GM23248 (cell line): Measurements from ENCODE around the gene ZNF195. TPM values are rescaled to one million over a fixed set of nuclear protein-coding genes. Genes with fewer than 3 reads are reported as not detected.

Experiments used
- DNase-seq: peaks from one replicate; pipeline ENCODE4 v3.0.0-alpha.2; 2015
- H2AFZ ChIP-seq: fragments of 200-600 bp; sonication (generic); 2 replicates; pipeline ENCODE4 v1.6.1; 2016; ENCODE audit warnings: antibody characterized with exemption
- H3F3A ChIP-seq: fragments of 200-600 bp; sonication (generic); 2 replicates; pipeline ENCODE4 v1.6.1; 2016; ENCODE audit warnings: mild to moderate bottlenecking, antibody characterized with exemption, mixed run types; ENCODE audit not compliant: insufficient read depth
- H3K27ac ChIP-seq: fragments of 200-600 bp; sonication (generic); 2 replicates; pipeline ENCODE4 v1.5.1; 2016; ENCODE audit warnings: mild to moderate bottlenecking
- H3K27me3 ChIP-seq: fragments of 200-600 bp; sonication (generic); replicated peaks from 2 replicates; pipeline ENCODE4 v1.6.1; 2016; ENCODE audit warnings: mild to moderate bottlenecking; ENCODE audit not compliant: insufficient read depth
- H3K36me3 ChIP-seq: fragments of 200-600 bp; sonication (generic); 2 replicates; pipeline ENCODE4 v1.6.1; 2016; ENCODE audit warnings: low read depth, mild to moderate bottlenecking
- H3K4me1 ChIP-seq: fragments of 200-600 bp; sonication (generic); 2 replicates; pipeline ENCODE4 v1.6.1; 2016; ENCODE audit warnings: mild to moderate bottlenecking; ENCODE audit not compliant: insufficient read depth
- H3K4me2 ChIP-seq: fragments of 200-600 bp; sonication (generic); one replicate; pipeline ENCODE4 v1.6.1; 2016; ENCODE audit warnings: mild to moderate bottlenecking; ENCODE audit not compliant: unreplicated experiment
- H3K4me3 ChIP-seq: fragments of 200-600 bp; sonication (generic); 2 replicates; pipeline ENCODE4 v1.5.1; 2016; ENCODE audit warnings: mild to moderate bottlenecking
- H3K79me2 ChIP-seq: fragments of 200-600 bp; sonication (generic); 2 replicates; pipeline ENCODE4 v1.6.1; 2016; ENCODE audit warnings: mild to moderate bottlenecking; ENCODE audit not compliant: insufficient read depth
- H3K9ac ChIP-seq: fragments of 200-600 bp; sonication (generic); 2 replicates; pipeline ENCODE4 v1.6.1; 2016; ENCODE audit warnings: mild to moderate bottlenecking
- H3K9me2 ChIP-seq: fragments of 200-600 bp; sonication (generic); 2 replicates; pipeline ENCODE4 v1.6.1; 2016; ENCODE audit warnings: mixed run types, mild to moderate bottlenecking, moderate library complexity; ENCODE audit not compliant: insufficient read depth
- H3K9me3 ChIP-seq: fragments of 200-600 bp; sonication (generic); one replicate; pipeline ENCODE4 v1.6.1; 2017; ENCODE audit warnings: low read depth
- H4K20me1 ChIP-seq: fragments of 200-600 bp; sonication (generic); 2 replicates; pipeline ENCODE4 v1.6.0; 2016; ENCODE audit not compliant: insufficient read depth
- EZH2 ChIP-seq: fragments of 200-600 bp; sonication (generic); IDR thresholded peaks from 2 replicates; pipeline ENCODE4 v1.6.1; 2018; ENCODE audit warnings: antibody characterized with exemption, mild to moderate bottlenecking; ENCODE audit not compliant: insufficient read depth, poor library complexity, severe bottlenecking
- EZH2phosphoT487 ChIP-seq: fragments of 200-600 bp; sonication (generic); IDR thresholded peaks from 2 replicates; pipeline ENCODE4 v1.6.1; 2018; ENCODE audit warnings: antibody characterized with exemption, moderate library complexity, mild to moderate bottlenecking, low read depth; ENCODE audit not compliant: insufficient read depth
- WGBS, 2 experiments: methylation state at CpG; one replicate each; pipeline ENCODE4 v1.1.6; 2015 to 2017; ENCODE audit warnings: low lambda C conversion rate in 2 of 2, low coverage in 1 of 2; ENCODE audit errors: missing lambda C conversion rate in 2 of 2; 5-methylcytosine and 5-hydroxymethylcytosine counted together
- in situ Hi-C: fragments of 300-500 bp; cut with MboI; formaldehyde crosslinking; loops from 2 replicates; pipeline ENCODE4 v1.15.0; 2020
- polyA plus RNA-seq: library from polyadenylated mRNA; unstranded; fragments of >200 nt; fragmentation: Nextera tagmentation; extraction: Ambion mirVana; gene quantifications from 2 replicates; pipeline ENCODE4 v1.2.1, GENCODE V29; 2016
- total RNA-seq: library from RNA; depleted of rRNA; stranded (reverse); fragments of >200 nt; shearing (Covaris generic); gene quantifications from 2 replicates; pipeline ENCODE4 v1.2.3, GENCODE V29; 2014

The ZNF195 gene
- total and polyA plus RNA-seq, 2 experiments from 2014 or later: 11.6 to 24.2 TPM

GRCh38 chr11:3347127-3347526, 31.8 kb downstream of the ZNF195 start:
- no peaks in the 10 kb centered on the region for H3K79me2 ChIP-seq
- in situ Hi-C loops: no loop called here
- WGBS, 2 experiments: 36 to 59% methylated on average over 1 of the region's 1 CpG

GRCh38 chr11:3346587-3346986, 32.4 kb downstream of the ZNF195 start:
- no peak overlapping the region for H2AFZ ChIP-seq
- WGBS, 2 experiments: 84 to 87% methylated on average over 9 of the region's 9 CpGs
- no peak for DNase-seq
- in situ Hi-C loops: no loop called here
- H3K9me3 ChIP-seq: no peaks in the 10 kb centered on the region
- no peaks in the 10 kb centered on the region for H3K79me2 ChIP-seq
- no peak overlapping the region for H3K27ac ChIP-seq
- H3K4me3 ChIP-seq: no peak overlapping the region
- H3K4me2 ChIP-seq: no peak overlapping the region
- no peaks in the 10 kb centered on the region for H4K20me1 ChIP-seq
- no peaks in the 10 kb centered on the region for H3K4me1 ChIP-seq
- no peaks in the 10 kb centered on the region for H3K9me2 ChIP-seq
- no peaks in the 10 kb centered on the region for H3F3A ChIP-seq
- TF ChIP-seq EZH2 (no peak), EZH2phosphoT487 (no peak)
- no peak overlapping the region for H3K9ac ChIP-seq
- H3K36me3 ChIP-seq: no peaks in the 10 kb centered on the region
- peaks cover 7% of the 10 kb centered on the region; the same call in 1 of the 2 replicates for H3K27me3 ChIP-seq

More at GRCh38 chr11:3347127-3347526, 31.8 kb downstream of the ZNF195 start:
- DNase-seq: no peak
- Histone ChIP-seq H3K27me3 (peaks cover 7% of the 10 kb centered on the region; the same call in 1 of the 2 replicates), H4K20me1 (no peaks in the 10 kb centered on the region), H3K9me3 (no peaks in the 10 kb centered on the region), H3K9ac (no peak overlapping the region), H3K9me2 (no peaks in the 10 kb centered on the region), H3K4me1 (no peaks in the 10 kb centered on the region), H2AFZ (no peak overlapping the region), H3K36me3 (no peaks in the 10 kb centered on the region), H3K4me3 (no peak overlapping the region), H3K4me2 (no peak overlapping the region), H3K27ac (no peak overlapping the region), H3F3A (no peaks in the 10 kb centered on the region)
- no peak for TF ChIP-seq EZH2
- no peak for TF ChIP-seq EZH2phosphoT487

DNA sequence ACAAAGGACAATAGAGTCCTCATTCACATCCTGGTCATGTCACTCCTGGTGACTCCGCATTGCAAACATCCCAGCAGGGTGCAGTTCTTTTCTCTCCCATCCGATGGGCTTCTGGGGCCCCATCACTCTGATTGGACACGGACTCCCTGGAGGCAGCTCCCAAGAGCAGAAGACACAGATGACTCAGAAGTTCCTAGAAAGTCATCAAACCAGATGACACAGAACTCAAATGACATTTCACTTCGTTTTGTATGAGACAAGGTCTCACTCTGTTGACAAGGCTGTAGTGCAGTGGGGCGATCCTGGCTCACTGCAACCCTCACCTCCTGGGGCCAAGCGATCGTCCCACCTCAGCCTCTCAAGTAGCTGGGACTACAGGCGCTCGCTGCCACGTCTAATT, 33.2 kb downstream of the ZNF195 start:
- 62 to 65% methylated on average over 10 of the region's 10 CpGs for WGBS, 2 experiments

DNA sequence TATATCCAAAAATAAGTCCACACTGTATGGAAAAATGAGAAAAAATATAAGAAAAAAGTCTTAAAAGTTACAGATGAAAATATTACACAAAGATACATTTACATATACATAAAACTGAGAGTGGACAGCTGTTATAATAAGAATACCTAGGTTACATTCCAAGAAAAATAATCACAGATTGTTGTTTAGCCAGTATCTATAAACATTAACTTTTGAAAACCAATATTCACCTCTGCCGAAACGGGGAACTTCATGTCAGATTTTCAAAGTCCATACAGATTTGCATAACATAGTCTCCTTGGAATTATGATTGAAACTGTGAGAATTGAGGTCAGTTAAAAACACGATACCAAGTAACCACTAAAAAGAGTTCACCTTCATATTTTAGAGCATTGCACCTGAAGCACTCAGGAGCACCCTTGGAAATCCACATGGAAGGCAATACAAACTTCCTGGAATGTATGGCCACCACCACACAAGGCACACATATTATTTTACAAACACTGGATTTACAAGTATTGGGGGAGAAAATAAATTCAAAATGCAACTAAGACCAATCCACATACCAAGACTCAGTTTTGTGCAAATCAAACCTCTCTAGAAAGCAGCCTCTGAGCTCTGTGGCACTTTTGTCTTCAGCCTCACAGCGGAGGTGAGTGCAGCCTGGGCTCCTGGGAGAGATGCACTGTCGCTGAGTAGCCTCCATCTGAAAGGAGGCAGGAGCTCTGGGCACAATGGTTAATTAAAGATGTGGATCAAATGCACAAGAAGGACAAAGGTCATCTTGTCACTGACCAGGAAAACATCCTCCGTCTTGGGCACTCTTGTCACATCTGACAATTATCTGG, 34.4 kb downstream of the ZNF195 start:
- H3K36me3 ChIP-seq: no peaks in the 10 kb centered on the region
- peaks cover 7% of the 10 kb centered on the region; the same call in 1 of the 2 replicates for H3K27me3 ChIP-seq
- no peak overlapping the region for H3K4me2 ChIP-seq
- no peaks in the 10 kb centered on the region for H4K20me1 ChIP-seq
- no peaks in the 10 kb centered on the region for H3F3A ChIP-seq
- no peak overlapping the region for H2AFZ ChIP-seq
- no peak overlapping the region for H3K27ac ChIP-seq
- no peak overlapping the region for H3K9ac ChIP-seq
- H3K9me3 ChIP-seq: no peaks in the 10 kb centered on the region
- in situ Hi-C loops: no loop called here
- H3K4me3 ChIP-seq: no peak overlapping the region
- no peak for DNase-seq
- H3K9me2 ChIP-seq: no peaks in the 10 kb centered on the region
- 60 to 63% methylated on average over 6 of the region's 6 CpGs for WGBS, 2 experiments
- H3K79me2 ChIP-seq: no peaks in the 10 kb centered on the region
- no peak for TF ChIP-seq EZH2
- TF ChIP-seq EZH2phosphoT487: no peak
- H3K4me1 ChIP-seq: peaks cover 9% of the 10 kb centered on the region

More for the DNA sequence above, 33.2 kb downstream of the ZNF195 start:
- Histone ChIP-seq H3K4me3 (no peak overlapping the region), H3F3A (no peaks in the 10 kb centered on the region), H3K79me2 (no peaks in the 10 kb centered on the region), H3K36me3 (no peaks in the 10 kb centered on the region), H3K9ac (no peak overlapping the region), H3K27me3 (peaks cover 7% of the 10 kb centered on the region; the same call in 1 of the 2 replicates), H3K9me2 (no peaks in the 10 kb centered on the region), H2AFZ (no peak overlapping the region), H3K9me3 (no peaks in the 10 kb centered on the region), H3K4me2 (no peak overlapping the region), H3K4me1 (no peaks in the 10 kb centered on the region), H4K20me1 (no peaks in the 10 kb centered on the region), H3K27ac (no peak overlapping the region)
- in situ Hi-C loops: no loop called here
- no peak for DNase-seq
- TF ChIP-seq EZH2phosphoT487 (no peak), EZH2 (no peak)
